GM19328 (cell line): Measurements from ENCODE around the gene TRAF4.
"Not testable (repeated sequence)": the region's sequence is repeated elsewhere in the genome, so short reads cannot be mapped to it uniquely, and the experiment has no call there.

Source experiments
- ATAC-seq: cut with Tn5 transposase; IDR thresholded peaks from one replicate; pipeline ENCODE4 v1.9.1; 2021; ENCODE audit warnings: mild to moderate bottlenecking, moderate library complexity; ENCODE audit not compliant: unreplicated experiment

Gene TRAF4

GRCh38 chr17:28765038-28765437, 21.2 kb downstream of the TRAF4 start:
- no peak for ATAC-seq

DNA sequence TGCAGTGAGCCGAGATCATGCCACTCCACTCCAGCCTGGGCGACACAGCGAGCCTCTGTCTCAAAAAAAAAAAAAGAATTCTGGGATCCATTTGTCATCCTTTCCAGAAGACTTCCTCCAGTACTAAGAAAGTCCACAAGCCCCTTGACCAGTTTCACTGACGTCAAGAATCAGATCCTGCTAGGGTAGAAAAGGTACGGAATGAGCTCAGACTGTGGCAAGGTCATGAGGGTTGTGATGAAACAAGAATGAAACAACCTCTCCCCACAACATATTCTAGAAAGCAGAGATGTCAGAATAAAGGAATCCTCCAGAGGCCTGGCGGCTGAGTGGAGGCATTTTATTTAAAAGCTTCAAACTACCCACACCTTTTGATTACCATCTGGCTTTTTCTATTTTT, 29.9 kb downstream of the TRAF4 start:
- ATAC-seq: no peak

- no peak for ATAC-seq
Measured at GRCh38 chr17:28774206-28774605, 30.4 kb downstream of the TRAF4 start.

GRCh38 chr17:28777178-28777577, 33.4 kb downstream of the TRAF4 start:
- no peak for ATAC-seq

GRCh38 chr17:28779601-28780000, 35.8 kb downstream of the TRAF4 start:
- not testable (repeated sequence) for ATAC-seq

DNA sequence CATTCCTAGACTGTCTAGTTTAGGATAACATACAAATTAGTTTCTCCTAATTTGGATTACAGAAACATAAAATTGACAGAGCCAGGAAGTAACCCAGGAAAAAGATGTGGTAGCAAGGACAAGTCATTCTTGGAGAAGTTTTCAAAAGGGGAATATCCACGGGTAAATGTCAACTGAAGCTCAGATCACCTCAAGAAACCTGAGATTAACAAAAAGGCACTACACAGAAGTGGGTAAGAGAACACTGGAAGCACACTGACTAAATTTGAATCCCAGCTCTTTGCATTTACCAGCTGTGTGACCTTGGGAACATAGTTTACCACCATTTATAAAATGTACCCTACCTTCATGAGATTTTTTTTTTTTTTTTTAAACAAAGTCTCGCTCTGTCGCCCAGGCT, 39.4 kb downstream of the TRAF4 start:
- no peak for ATAC-seq

DNA sequence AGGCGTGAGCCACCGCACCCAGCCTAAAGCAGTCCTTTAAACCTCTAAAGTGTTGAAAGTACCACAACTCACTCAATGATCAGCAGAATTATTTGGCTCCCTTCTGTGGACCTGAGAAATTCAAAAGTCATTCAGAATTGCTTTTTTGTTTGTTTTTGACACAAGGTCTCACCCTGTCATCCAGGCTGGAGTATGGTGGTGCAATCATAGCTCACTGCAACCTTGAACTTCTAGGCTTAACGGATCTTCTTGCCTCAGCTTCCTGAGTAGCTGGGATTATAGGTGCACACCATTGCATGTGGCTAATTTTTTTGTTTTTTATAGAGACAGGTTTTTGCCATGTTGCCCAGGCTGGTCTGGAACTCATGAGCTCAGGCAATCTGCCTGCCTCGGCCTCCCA, 44.3 kb downstream of the TRAF4 start:
- ATAC-seq: no peak

DNA sequence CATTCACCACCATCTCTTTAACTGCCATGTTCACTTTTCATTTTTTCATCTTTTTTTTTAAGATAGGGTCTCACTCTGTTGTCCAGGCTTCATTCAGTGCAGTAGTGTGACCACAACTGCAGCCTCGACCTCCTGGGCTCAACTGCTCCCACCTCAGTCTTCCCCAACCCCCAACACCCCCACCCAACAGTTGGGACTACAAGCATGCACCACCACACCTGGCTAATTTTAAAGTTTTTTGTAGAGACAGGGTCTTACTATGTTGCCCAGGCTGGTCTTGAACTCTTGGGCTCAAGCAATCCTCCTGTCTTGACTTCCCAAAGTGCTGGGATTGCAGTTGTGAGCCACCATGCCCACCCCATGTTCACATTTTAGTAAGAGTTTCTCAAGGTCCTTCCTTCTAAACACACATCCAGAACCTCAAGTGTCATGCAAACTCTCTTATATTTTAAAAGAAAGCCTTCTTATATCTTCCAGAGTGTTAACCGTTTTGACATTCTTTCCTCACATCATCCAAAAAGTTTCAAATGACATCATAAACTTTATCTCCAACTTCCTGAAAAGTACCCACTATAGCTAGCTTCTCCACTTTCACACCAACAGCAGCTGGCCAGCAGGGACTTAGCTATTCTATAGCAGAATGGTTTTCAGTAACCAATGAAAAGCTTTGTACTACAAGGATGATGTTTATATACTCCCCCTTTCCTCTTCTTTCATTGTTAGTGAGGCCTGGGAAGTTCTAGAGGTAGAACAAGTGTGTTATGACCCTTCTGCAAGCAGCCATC, 49.3 kb downstream of the TRAF4 start:
- no peak for ATAC-seq

- ATAC-seq: not testable (repeated sequence)
Measured at GRCh38 chr17:28794846-28795441, 51.1 kb downstream of the TRAF4 start.

- ATAC-seq: no peak
Measured at GRCh38 chr17:28796062-28796461, 52.3 kb downstream of the TRAF4 start.
